Activated CD4-positive, alpha-beta T cell treated with anti-CD3 and anti-CD28 coated beads, Interleukin-2, Interleukin-6, amounts not matched to agents 100 ng/mL and 50 ng/mL, durations not matched to agents 16 hours and 8 hours (primary cell): ENCODE measurements around the gene UBL4A.
A peak's percentile ranks its signal among the peaks of the same experiment; 100 is the strongest.

Experiments
- DNase-seq: peaks from one replicate; pipeline ENCODE4 v3.0.0-alpha.2; 2020

Gene UBL4A

GRCh38 chrX:154481911-154482601 is 4.4 kb downstream of the UBL4A start:
- DNase-seq = no peak

DNA sequence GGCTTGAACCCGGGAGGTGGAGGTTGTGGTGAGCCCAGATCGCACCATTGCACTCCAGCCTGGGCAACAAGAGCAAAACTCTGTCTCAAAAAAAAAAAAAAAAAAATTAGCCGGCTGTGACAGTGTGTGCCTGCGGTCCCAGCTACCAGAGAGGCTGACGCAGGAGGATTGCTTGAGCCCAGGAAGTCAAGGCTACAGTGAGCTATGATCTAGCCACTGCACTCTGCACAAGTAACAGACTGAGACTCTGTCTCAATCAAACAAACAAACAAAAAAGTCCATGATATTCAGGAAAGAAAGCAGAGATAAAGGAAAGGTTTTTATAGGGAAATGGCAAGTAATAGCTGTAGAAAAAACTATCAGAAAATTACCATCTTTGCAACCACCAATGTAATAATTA is 5.2 kb downstream of the UBL4A start:
- DNase-seq = no peak

GRCh38 chrX:154478728-154479622 is 7.4 kb downstream of the UBL4A start, which contains the start of gene LAGE3:
LAGE3 (minus strand) TSS chrX:154479281; CDS start chrX:154478915, 366 bp downstream.
- DNase-seq = peak; percentile 95

GRCh38 chrX:154477891-154478477 is 8.4 kb downstream of the UBL4A start:
- no peak for DNase-seq

DNA sequence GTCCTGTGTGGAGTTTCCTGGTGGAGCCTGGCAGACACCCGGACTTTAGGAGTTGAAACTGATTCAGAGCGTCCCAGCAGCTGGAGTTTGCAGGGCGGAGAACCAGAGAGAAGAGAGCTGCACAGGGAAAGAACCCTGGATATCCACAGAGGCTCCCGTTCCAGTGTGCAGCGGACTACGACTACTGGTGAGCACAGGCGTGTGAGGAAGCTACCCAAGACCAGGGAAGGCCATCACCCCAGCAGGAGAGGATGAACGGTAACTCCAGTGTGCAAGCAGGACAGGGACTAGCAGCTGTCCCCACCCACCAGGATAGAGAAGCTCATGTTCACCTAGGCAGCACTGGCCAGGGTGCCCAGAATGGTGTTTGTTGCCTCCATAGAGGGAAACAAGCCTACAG is 9.6 kb downstream of the UBL4A start:
- no peak for DNase-seq

DNA sequence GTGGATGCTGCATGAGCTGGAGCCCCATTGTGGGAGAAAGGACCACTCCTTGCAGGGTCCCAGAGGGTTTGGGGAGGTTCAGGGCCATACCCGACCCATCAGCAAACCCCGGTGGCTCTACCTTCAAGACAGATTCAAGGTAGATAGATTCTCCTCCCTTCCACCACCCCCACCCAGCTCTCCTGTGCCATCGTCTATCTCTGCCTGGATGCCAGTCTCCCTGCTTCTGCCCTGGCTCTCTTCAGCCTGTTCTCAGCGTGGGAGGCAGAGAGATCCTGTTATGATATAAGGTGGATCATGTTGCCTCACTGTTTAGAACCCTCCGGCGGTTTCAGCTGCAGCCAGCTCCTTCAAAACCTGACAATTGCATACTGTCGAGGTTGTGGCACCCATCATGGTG is 12.7 kb downstream of the UBL4A start:
- DNase-seq = no peak

- no peak for DNase-seq
Measured at GRCh38 chrX:154472685-154473632, 13.5 kb downstream of the UBL4A start.

GRCh38 chrX:154471839-154472684 is 14.4 kb downstream of the UBL4A start:
- DNase-seq = no peak

- no peak for DNase-seq
Measured at GRCh38 chrX:154470914-154471568, 15.4 kb downstream of the UBL4A start.

GRCh38 chrX:154470434-154470833 is 16.0 kb downstream of the UBL4A start:
- DNase-seq = no peak

GRCh38 chrX:154469880-154470279 is 16.5 kb downstream of the UBL4A start:
- DNase-seq = no peak

GRCh38 chrX:154469114-154469513 is 17.3 kb downstream of the UBL4A start:
- no peak for DNase-seq

- DNase-seq = no peak
Measured at GRCh38 chrX:154468217-154468616, 18.2 kb downstream of the UBL4A start.

- DNase-seq = no peak
Measured at GRCh38 chrX:154467556-154467955, 18.9 kb downstream of the UBL4A start.

- DNase-seq = no peak
Measured at GRCh38 chrX:154466907-154467306, 19.5 kb downstream of the UBL4A start.

- DNase-seq = no peak
Measured at GRCh38 chrX:154466036-154466435, 20.4 kb downstream of the UBL4A start.

- DNase-seq = no peak
Measured at GRCh38 chrX:154465601-154466000, 20.8 kb downstream of the UBL4A start.

DNA sequence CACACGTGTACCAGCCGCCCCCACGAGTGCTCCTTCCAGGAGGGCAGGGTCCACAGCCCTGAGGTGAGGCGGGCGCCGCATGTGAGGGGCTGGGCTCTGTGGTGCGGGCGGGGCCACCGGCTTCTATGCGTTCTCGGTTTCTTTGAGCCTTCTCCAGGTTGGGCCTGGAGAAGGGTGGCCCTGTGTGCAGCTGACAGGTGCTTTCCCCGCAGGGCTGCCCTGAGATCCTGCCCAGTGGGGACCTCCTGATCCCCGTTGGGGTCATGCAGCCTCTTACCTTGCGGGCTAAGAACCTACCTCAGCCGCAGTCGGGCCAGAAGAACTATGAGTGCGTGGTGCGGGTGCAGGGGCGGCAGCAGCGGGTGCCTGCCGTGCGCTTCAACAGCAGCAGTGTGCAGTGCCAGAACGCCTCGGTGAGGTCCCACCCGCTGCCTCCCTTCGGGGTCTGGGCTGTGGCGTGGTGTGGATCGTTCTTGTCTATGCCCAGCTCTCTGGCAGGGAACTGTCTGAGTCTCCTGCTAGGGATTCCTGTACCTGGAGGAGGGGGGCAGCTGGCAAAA is 21.5 kb downstream of the UBL4A start:
- no peak for DNase-seq

DNA sequence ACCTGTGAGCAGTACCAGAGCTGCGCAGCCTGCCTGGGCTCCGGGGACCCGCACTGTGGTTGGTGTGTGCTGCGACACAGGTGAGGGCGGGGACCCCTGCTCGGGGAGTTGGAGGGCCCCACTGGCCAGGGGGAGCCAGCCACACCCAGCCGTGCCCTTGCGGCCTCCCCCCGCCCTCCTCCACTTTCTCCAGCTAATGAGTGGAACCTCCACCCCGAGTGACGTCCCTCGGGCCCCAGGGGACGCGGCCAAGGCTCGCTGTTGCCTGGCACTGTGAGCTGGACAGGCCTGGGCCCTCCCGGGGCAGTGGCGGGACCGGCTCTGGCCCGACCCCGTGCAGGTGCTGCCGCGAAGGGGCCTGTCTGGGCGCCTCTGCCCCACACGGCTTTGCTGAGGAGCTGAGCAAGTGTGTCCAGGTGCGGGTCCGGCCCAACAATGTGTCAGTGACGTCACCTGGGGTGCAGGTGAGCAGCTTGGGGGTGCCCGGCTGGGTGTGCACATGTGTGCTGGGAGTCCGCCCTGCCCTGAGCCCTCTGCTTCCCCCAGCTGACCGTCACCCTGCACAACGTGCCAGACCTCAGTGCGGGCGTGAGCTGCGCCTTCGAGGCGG is 22.7 kb downstream of the UBL4A start:
- DNase-seq = no peak

- no peak for DNase-seq
Measured at GRCh38 chrX:154462396-154462795, 24.0 kb downstream of the UBL4A start.
